ENCODE results near the gene EEF1A1. TPM values are rescaled to one million over a fixed set of nuclear protein-coding genes. Genes with fewer than 3 reads are reported as not detected.

The EEF1A1 gene
- total and polyA plus RNA-seq, 5 donors from 2014 or later, result 6,574 to 12,846 (median 10,044) TPM

- H3K36me3 Mint-ChIP-seq, result no peaks in the 10 kb centered on the region
- Histone ChIP-seq H3K4me1 (ENCODE audit: control insufficient read depth, insufficient read depth, low read length, poor library complexity, severe bottlenecking) (no peaks in the 10 kb centered on the region), H3K27ac (ENCODE audit: insufficient read depth, low read length, poor library complexity, severe bottlenecking) (no peak overlapping the region), H3K36me3 (ENCODE audit: control insufficient read depth, insufficient read depth, low read length) (no peaks in the 10 kb centered on the region), H3K4me3 (ENCODE audit: low read depth, low read length) (no peak overlapping the region), H3K27me3 (ENCODE audit: control insufficient read depth, insufficient read depth, low read length) (no peaks in the 10 kb centered on the region), H3K9me3 (ENCODE audit: control insufficient read depth in 2 of 2, low read length in 2 of 2) (no peaks in the 10 kb centered on the region)
- ATAC-seq (ENCODE audit: low read depth in 2 of 2) (no peak), DNase-seq (no peak)
- no peaks in the 10 kb centered on the region for H3K9me3 Mint-ChIP-seq
- peaks cover 5% of the 10 kb centered on the region for H3K27me3 Mint-ChIP-seq
- H3K27ac Mint-ChIP-seq, result no peak overlapping the region
- H3K4me3 Mint-ChIP-seq, result no peak overlapping the region
- no peaks in the 10 kb centered on the region for H3K4me1 Mint-ChIP-seq
These were observed 11.5 kb upstream of the EEF1A1 start for GRCh38 chr6:73532293-73532692.

GRCh38 chr6:73528897-73529296 is 8.1 kb upstream of the EEF1A1 start:
- H3K4me1 Mint-ChIP-seq, result peaks cover 3 to 7% (median 4%) of the 10 kb centered on the region in 4 donors
- H3K27me3 Mint-ChIP-seq, result no peaks in the 10 kb centered on the region
- DNase-seq, result no peak
- H3K4me3 ChIP-seq (ENCODE audit: low read depth, low read length), result no peak overlapping the region
- H3K36me3 Mint-ChIP-seq, result no peaks in the 10 kb centered on the region
- no peaks in the 10 kb centered on the region for H3K27me3 ChIP-seq (ENCODE audit: control insufficient read depth, insufficient read depth, low read length)
- H3K9me3 Mint-ChIP-seq, result no peaks in the 10 kb centered on the region
- H3K27ac Mint-ChIP-seq, result no peak overlapping the region
- H3K4me3 Mint-ChIP-seq, result no peak overlapping the region
- H3K36me3 ChIP-seq (ENCODE audit: control insufficient read depth, insufficient read depth, low read length), result no peaks in the 10 kb centered on the region
- peaks cover 5% of the 10 kb centered on the region for H3K4me1 ChIP-seq (ENCODE audit: control insufficient read depth, insufficient read depth, low read length, poor library complexity, severe bottlenecking)
- no peak for ATAC-seq (ENCODE audit: low read depth in 2 of 2)
- no peak overlapping the region for H3K27ac ChIP-seq (ENCODE audit: insufficient read depth, low read length, poor library complexity, severe bottlenecking)
- H3K9me3 ChIP-seq (ENCODE audit: control insufficient read depth in 2 of 2, low read length in 2 of 2), result no peaks in the 10 kb centered on the region

GRCh38 chr6:73525546-73526330 is 4.9 kb upstream of the EEF1A1 start:
- Mint-ChIP-seq H3K4me1 (peaks cover 9 to 30% (median 18%) of the 10 kb centered on the region in 4 donors), H3K9me3 (peaks cover 0 to 3% (median 0%) of the 10 kb centered on the region in 7 donors), H3K36me3 (peaks cover 1% of the 10 kb centered on the region), H3K27me3 (peaks cover 2% of the 10 kb centered on the region), H3K27ac (no peak overlapping the region), H3K4me3 (peak overlapping the region in 2 of 4 donors; percentile 5 to 57)
- Histone ChIP-seq H3K4me1 (ENCODE audit: control insufficient read depth, insufficient read depth, low read length, poor library complexity, severe bottlenecking) (peaks cover 27% of the 10 kb centered on the region), H3K9me3 (ENCODE audit: control insufficient read depth in 2 of 2, low read length in 2 of 2) (no peaks in the 10 kb centered on the region), H3K4me3 (ENCODE audit: low read depth, low read length) (no peak overlapping the region), H3K27me3 (ENCODE audit: control insufficient read depth, insufficient read depth, low read length) (no peaks in the 10 kb centered on the region), H3K36me3 (ENCODE audit: control insufficient read depth, insufficient read depth, low read length) (no peaks in the 10 kb centered on the region), H3K27ac (ENCODE audit: insufficient read depth, low read length, poor library complexity, severe bottlenecking) (no peak overlapping the region)
- ATAC-seq (ENCODE audit: low read depth in 2 of 2), result no peak
- no peak for DNase-seq

- Histone ChIP-seq H3K9me3 (ENCODE audit: control insufficient read depth in 2 of 2, low read length in 2 of 2) (no peaks in the 10 kb centered on the region), H3K4me3 (ENCODE audit: low read depth, low read length) (peak overlapping the region; percentile 95), H3K27ac (ENCODE audit: insufficient read depth, low read length, poor library complexity, severe bottlenecking) (peak overlapping the region; percentile 99), H3K27me3 (ENCODE audit: control insufficient read depth, insufficient read depth, low read length) (no peaks in the 10 kb centered on the region), H3K4me1 (ENCODE audit: control insufficient read depth, insufficient read depth, low read length, poor library complexity, severe bottlenecking) (peaks cover 49% of the 10 kb centered on the region), H3K36me3 (ENCODE audit: control insufficient read depth, insufficient read depth, low read length) (peaks cover 10% of the 10 kb centered on the region)
- H3K4me1 Mint-ChIP-seq, result peaks cover 16 to 46% (median 30%) of the 10 kb centered on the region in 4 donors
- H3K4me3 Mint-ChIP-seq, result peak overlapping the region; percentile 92 to 99 (median 96)
- peaks cover 19% of the 10 kb centered on the region for H3K36me3 Mint-ChIP-seq
- peaks cover 0 to 3% (median 0%) of the 10 kb centered on the region in 7 donors for H3K9me3 Mint-ChIP-seq
- peaks cover 9% of the 10 kb centered on the region for H3K27me3 Mint-ChIP-seq
- ATAC-seq (ENCODE audit: low read depth in 2 of 2) (peak; percentile 41 to 44), DNase-seq (peak; percentile 71 to 93 (median 81))
- H3K27ac Mint-ChIP-seq, result peak overlapping the region; percentile 95 to 100 (median 96)
These were observed 2.7 kb upstream of the EEF1A1 start for GRCh38 chr6:73523434-73524123.

GRCh38 chr6:73521351-73521985 is 636 bp upstream of the EEF1A1 start:
- Histone ChIP-seq H3K4me3 (ENCODE audit: low read depth, low read length) (peak overlapping the region; percentile 95), H3K4me1 (ENCODE audit: control insufficient read depth, insufficient read depth, low read length, poor library complexity, severe bottlenecking) (peaks cover 63% of the 10 kb centered on the region), H3K27me3 (ENCODE audit: control insufficient read depth, insufficient read depth, low read length) (no peaks in the 10 kb centered on the region), H3K9me3 (ENCODE audit: control insufficient read depth in 2 of 2, low read length in 2 of 2) (no peaks in the 10 kb centered on the region), H3K36me3 (ENCODE audit: control insufficient read depth, insufficient read depth, low read length) (peaks cover 26% of the 10 kb centered on the region), H3K27ac (ENCODE audit: insufficient read depth, low read length, poor library complexity, severe bottlenecking) (peak overlapping the region; percentile 99)
- H3K4me3 Mint-ChIP-seq, result peak overlapping the region; percentile 92 to 99 (median 96)
- DNase-seq (no peak), ATAC-seq (ENCODE audit: low read depth in 2 of 2) (peak; percentile 22)
- H3K27ac Mint-ChIP-seq, result peak overlapping the region; percentile 95 to 100 (median 99)
- peaks cover 0 to 3% (median 0%) of the 10 kb centered on the region in 7 donors for H3K9me3 Mint-ChIP-seq
- H3K27me3 Mint-ChIP-seq, result peaks cover 9% of the 10 kb centered on the region
- H3K36me3 Mint-ChIP-seq, result peaks cover 37% of the 10 kb centered on the region
- H3K4me1 Mint-ChIP-seq, result peaks cover 16 to 65% (median 46%) of the 10 kb centered on the region in 4 donors

- DNase-seq, result peak; percentile 76 to 80 (median 76)
- Mint-ChIP-seq H3K36me3 (peaks cover 46% of the 10 kb centered on the region), H3K4me3 (peak overlapping the region; percentile 92 to 98 (median 96)), H3K27me3 (peaks cover 9% of the 10 kb centered on the region), H3K27ac (peak overlapping the region; percentile 95 to 100 (median 99)), H3K9me3 (peaks cover 0 to 3% (median 0%) of the 10 kb centered on the region in 7 donors), H3K4me1 (peaks cover 20 to 78% (median 59%) of the 10 kb centered on the region in 4 donors)
- H3K27ac ChIP-seq (ENCODE audit: insufficient read depth, low read length, poor library complexity, severe bottlenecking), result peak overlapping the region; percentile 99
- H3K4me3 ChIP-seq (ENCODE audit: low read depth, low read length), result peak overlapping the region; percentile 88
- peaks cover 36% of the 10 kb centered on the region for H3K36me3 ChIP-seq (ENCODE audit: control insufficient read depth, insufficient read depth, low read length)
- H3K4me1 ChIP-seq (ENCODE audit: control insufficient read depth, insufficient read depth, low read length, poor library complexity, severe bottlenecking), result peaks cover 76% of the 10 kb centered on the region
- no peaks in the 10 kb centered on the region for H3K9me3 ChIP-seq (ENCODE audit: control insufficient read depth in 2 of 2, low read length in 2 of 2)
- peak; percentile 20 to 26 for ATAC-seq (ENCODE audit: low read depth in 2 of 2)
- H3K27me3 ChIP-seq (ENCODE audit: control insufficient read depth, insufficient read depth, low read length), result no peaks in the 10 kb centered on the region
These were observed 725 bp downstream of the EEF1A1 start for GRCh38 chr6:73519926-73520687.

Measured in CD4-positive, CD25-positive, alpha-beta regulatory T cell (primary cell).